Stimulated activated CD4-positive, alpha-beta T cell treated with anti-CD3 and anti-CD28 coated beads, Interleukin-2, amount 100 ng/mL, for 48 hours (primary cell): ENCODE results near the gene FCAR.
"Not testable (repeated sequence)": the region's sequence is repeated elsewhere in the genome, so short reads cannot be mapped to it uniquely, and the experiment has no call there.

ENCODE experiments used
- DNase-seq, 2 donors: peaks; one replicate each; pipeline ENCODE4 v3.0.0-alpha.2; 2020

Gene FCAR

DNA sequence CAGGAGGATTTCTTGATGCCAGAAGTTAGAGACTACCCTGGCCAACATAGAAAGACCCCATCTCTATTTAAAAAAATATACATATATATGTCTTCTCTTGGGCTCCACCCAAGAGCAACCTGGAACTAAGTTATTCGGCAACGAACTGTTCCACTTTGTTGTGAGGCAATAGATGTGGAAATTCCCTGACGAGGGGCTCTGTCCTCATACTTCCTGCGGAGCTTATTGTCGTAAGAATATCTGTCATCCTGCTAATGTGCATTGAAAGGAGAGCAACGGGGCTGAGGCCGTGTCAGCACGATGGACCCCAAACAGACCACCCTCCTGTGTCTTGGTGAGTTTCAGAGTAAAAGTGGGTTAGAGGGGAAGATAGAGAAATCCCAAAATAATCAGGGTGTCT is at the start of gene FCAR:
Gene FCAR, plus strand, starts transcription at position 246 of the 400 bp plus-strand sequence. Its CDS starts 55 bp downstream, at position 301.
- DNase-seq: no peak

DNA sequence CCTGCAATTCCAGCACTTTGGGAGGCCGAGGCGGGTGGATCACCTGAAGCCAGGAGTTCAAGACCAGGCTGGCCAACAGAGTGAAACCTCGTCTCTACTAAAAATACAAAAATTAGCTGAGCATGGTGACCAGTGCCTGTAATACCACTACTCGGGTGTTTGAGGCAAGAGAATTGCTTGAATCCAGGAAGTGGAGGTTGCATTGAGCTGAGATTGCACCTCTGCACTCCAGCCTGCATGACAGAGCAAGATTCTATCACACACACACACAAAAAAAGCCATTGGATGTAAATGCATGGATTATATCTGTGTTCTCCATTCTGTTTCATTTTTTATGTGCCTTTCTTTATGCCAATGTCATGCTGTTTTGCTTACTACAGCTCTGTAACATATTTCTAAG is 49.6 kb upstream of the FCAR start:
- not testable (repeated sequence) for DNase-seq

DNA sequence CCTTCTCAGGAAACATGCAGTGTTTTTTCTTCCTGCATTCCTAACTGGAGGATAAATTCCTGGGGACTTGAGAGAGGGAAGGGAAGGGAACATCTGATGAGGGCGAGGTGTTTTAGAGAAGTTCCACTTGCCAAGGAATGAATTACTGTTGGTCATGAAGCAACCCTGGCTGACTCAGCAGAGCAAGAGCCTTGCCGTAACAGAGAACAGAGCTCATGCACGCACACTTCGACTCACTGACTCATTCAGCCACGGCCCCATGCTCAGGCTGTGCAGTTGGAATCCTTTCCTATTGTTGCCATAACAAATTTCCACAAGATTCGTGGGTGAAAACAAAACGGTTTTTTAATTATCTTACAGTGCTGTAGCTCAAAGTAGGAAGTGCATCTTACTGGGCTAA is 48.7 kb upstream of the FCAR start:
- DNase-seq: not testable (repeated sequence)

DNA sequence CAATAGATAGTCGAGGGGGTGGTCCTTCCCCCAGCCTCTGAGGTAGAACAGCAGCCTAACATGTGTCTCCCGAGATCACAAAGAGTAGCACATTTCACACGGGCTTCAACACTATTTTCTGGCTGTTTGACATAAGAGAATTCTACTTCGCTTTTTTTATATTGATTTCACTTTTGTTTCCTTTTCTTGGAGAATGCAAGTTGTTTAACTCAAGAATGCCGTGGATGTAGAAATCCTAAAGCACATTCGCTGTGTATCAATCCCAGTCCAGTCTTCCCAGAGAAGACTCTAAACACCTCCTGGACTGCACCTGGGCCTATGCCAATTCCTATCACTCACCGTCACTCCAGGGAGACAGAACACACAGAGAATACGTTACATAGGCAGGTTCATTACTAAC is 46.0 kb upstream of the FCAR start:
- DNase-seq: not testable (repeated sequence)

DNA sequence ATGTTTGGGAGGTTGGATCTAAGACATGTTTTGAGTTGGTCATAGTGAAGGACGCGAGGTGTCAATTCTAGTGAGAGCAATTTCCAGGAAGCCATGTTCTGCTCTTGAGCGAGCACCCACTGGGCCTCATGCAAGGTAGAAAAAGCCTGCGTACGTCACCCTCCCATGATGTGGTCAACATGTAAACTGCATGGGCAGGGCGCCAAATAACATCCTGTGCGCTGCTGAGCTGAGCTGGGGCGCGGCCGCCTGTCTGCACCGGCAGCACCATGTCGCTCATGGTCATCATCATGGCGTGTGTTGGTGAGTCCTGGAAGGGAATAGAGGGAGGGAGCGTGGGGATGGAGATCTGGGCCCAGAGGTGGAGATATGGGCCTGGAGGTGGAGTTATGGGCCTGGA is 41.5 kb upstream of the FCAR start, which contains the start of gene KIR2DS4:
Gene KIR2DS4, plus strand, starts transcription at position 181 of the 400 bp plus-strand sequence.
- not testable (repeated sequence) for DNase-seq

GRCh38 chr19:54835126-54835525 is 38.9 kb upstream of the FCAR start:
- DNase-seq: not testable (repeated sequence)

GRCh38 chr19:54837522-54837921 is 36.5 kb upstream of the FCAR start:
- not testable (repeated sequence) for DNase-seq

DNA sequence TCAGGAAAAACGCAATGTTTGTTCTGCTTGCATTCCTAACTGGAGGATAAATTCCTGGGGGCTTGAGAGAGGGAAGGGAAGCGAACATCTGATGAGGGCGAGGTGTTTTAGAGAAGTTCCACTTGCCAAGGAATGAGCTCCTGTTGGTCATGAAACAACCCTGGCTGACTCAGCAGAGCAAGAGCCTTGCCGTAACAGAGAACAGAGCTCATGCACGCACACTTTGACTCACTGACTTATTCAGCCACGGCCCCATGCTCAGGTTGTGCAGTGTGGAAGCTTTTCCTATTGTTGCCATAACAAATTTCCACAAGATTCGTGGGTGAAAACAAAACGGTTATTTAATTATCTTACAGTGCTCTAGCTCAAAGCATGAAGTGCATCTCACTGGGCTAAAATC is 30.9 kb upstream of the FCAR start:
- DNase-seq: not testable (repeated sequence)

DNA sequence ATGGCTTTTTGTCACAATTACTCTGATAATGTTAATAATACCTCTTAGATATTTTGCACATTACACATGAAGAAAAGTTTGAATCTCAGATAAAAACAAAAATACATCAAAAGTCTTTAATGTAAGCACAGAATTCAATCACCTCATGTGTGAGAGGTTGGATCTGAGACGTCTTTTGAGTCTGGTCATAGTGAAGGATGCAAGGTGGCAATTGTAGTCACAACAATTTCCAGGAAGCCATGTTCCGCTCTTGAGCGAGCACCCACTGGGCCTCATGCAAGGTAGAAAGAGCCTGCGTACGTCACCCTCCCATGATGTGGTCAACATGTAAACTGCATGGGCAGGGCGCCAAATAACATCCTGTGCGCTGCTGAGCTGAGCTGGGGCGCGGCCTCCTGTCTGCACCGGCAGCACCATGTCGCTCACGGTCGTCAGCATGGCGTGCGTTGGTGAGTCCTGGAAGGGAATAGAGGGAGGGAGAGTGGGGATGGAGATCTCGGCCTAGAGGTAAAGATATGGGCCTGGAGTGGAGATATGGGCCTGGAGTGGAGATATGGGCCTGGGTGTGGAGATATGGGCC is 23.9 kb upstream of the FCAR start, which contains the start of gene KIR3DL2:
Gene KIR3DL2, plus strand, starts transcription at position 383 of the 580 bp plus-strand sequence. Its CDS starts 33 bp downstream, at position 416.
- DNase-seq: not testable (repeated sequence)

DNA sequence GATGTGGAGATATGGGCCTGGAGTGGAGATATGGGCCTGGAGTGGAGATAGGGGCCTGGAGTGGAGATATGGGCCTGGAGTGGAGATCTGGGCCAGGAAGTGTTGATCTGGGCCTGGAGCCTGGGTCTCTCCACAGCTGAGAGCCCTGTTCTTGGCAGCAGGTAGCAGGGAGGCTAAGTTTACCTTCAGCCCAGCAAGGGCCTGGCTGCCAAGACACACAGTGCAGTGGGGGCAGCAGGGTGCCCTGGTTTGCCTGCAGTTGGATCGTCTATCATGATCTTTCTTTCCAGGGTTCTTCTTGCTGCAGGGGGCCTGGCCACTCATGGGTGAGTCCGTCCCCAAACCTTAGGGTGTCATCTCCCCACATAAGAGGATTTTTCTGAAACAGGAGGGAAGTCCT is 23.1 kb upstream of the FCAR start:
- no peak for DNase-seq

DNA sequence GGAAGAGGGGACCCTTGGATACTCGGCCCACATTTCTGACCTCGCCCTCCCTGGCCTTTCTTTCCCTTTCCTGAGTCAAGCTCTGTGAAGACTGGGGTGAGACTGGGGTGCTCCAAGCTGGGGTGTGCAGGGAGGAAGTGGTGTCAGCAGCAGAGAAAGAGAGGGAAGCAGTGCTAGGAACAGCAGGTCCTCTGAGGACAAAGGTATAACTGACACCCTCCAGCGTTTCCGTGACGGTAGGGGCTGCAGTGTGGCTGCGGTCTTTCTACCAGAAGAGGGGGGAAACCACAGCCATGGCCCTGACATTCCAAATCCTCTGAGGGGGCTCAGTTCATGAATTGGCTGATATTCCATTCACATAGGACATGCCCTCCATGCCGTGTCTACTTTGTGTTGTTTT is 22.7 kb upstream of the FCAR start:
- DNase-seq: no peak

DNA sequence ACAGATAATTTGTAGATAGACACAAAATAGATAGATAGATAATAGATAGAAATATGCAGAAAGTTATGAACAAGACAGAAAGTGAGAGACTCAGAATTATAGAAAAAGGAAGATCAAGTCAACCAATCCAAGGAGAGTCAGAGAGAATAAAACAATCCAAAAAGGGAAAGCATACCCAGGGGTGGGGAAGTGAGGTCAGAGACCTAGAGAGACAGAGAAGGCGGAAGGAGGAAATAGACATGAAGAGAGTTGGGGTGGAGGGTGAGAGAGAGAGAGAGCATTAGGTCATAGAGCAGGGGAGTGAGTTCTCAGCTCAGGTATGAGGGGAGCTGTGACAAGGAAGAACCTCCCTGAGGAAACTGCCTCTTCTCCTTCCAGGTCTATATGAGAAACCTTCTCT is 18.8 kb upstream of the FCAR start:
- not testable (repeated sequence) for DNase-seq

DNA sequence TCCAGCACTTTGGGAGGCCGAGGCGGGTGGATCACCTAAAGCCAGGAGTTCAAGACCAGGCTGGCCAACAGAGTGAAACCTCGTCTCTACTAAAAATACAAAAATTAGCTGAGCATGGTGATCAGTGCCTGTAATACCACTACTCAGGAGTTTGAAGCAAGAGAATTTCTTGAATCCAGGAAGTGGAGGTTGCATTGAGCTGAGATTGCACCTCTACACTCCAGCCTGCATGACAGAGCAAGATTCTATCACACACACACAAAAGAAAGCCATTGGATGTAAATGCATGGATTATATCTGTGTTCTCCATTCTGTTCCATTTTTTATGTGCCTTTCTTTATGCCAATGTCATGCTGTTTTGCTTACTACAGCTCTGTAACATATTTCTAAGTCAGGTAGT is 15.6 kb upstream of the FCAR start:
- DNase-seq: not testable (repeated sequence)

DNA sequence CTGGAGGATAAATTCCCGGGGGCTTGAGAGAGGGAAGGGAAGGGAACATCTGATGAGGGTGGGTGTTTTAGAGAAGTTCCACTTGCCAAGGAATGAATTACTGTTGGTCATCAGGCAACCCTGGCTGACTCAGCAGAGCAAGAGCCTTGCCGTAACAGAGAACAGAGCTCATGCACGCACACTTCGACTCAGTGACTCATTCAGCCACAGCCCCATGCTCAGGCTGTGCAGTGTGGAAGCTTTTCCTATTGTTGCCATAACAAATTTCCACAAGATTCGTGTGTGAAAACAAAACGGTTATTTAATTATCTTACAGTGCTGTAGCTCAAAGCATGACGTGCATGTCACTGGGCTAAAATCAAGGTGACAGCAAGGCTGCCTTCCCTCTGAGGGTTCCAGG is 14.6 kb upstream of the FCAR start:
- not testable (repeated sequence) for DNase-seq

- not testable (repeated sequence) for DNase-seq
Observed at GRCh38 chr19:54863459-54863858, 10.6 kb upstream of the FCAR start.

- no peak for DNase-seq
Observed at GRCh38 chr19:54871696-54872095, 2.3 kb upstream of the FCAR start.

- DNase-seq: no peak
Observed at GRCh38 chr19:54875506-54875905, 1.5 kb downstream of the FCAR start.

DNA sequence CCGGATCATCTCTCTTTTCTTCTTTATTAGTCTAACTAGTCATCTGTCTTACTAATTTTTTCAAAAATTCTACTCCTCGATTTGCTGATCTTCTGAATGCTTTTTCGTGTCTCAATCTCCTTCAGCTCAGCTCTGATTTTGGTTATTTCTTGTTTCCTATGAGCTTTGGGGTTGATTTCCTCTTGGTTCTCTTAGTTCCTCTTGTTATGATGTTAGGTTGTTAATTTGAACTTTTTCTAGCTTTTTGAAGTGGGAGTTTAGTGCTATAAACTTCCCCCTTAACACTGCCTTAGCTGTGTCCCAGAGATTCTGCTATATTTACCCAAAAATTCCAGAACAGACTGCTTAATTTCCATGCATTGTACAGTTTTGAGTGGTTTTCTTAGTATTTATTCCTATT is 3.4 kb downstream of the FCAR start:
- DNase-seq: no peak

DNA sequence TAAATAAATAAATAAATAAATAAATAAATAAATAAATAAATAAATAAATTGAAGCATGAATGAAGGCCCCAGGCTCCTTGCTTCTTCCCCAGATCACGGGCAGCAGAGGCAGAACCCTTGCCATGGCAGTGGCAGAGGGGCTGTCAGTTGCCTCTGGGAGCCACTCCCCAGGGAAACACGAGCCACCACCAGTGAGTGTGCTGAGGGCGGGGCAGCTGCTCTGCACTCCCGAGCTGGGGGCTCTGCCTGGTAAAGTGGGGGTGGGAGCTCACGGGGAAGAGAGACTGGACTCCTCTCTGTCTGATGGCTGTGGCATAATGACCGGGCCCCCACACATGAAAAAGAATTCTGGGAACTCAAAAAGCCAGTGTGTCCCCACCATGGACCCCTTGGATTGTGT is 7.8 kb downstream of the FCAR start:
- DNase-seq: no peak

DNA sequence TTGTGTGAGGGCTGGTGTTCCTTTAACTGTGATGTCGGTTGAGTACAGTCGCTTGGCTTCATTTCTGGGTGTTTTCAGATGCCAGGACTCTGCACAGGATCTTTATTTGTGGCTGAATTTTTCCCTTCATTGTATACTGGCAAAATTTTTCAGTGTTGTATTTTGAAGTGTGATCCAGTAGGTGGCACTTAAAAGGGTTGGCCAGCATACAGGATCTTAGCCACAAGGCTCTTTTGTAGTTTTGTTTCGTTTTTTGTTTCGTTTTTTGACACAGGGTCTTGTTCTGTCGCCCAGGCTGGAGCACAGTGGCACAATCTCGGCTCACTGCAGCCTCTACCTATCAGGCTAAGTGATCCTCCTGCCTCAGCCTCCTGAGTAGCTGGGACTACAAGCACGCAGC is 8.7 kb downstream of the FCAR start:
- DNase-seq: no peak

DNA sequence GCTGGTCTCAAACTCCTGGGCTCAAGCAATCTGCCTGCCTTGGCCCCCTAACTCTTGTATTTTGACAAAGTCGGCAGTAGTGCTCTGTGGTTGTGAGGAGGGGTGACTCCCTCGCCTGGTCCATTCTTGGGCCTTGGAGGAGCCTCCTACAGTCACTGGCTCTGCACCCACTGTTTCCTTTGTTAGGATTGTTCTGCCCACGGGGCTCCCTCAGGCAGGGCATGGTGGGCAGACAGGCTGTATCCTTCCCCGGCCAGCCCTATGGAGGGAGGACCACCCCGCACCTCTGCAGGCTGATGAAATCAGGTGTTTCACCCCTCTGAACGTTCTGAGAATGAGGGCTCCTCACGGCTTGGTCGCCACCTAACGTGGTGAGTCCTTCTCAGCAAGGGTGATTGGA is 9.2 kb downstream of the FCAR start:
- DNase-seq: no peak

DNA sequence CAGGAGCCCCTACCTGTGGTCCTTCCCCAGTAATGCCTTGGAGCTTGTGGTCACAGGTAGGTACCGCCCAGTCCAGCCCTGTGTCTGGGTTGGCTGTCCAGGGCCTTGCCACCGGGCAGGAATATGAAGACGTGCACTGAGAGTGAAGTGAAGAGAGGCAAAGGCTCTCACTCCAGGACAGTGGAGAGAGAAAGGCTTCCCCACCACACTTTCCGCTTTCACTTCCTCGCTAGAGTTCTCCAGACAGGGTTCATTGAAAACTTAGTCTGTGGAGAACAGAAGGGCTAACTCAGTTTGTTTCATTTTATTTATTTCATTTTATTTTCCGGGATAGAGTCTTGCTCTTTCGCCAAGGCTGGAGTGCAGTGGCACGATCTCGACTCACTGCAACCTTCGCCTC is 14.2 kb downstream of the FCAR start:
- DNase-seq: no peak

GRCh38 chr19:54889566-54889965 is 15.5 kb downstream of the FCAR start:
- DNase-seq: no peak

- DNase-seq: no peak
Observed at GRCh38 chr19:54893406-54893805, 19.4 kb downstream of the FCAR start.

GRCh38 chr19:54894106-54894505 is 20.1 kb downstream of the FCAR start:
- not testable (repeated sequence) for DNase-seq
